Activated CD8-positive, alpha-beta memory T cell treated with anti-CD3 and anti-CD28 coated beads, Interleukin-2, amount 50 U/mL, for 24 hours (primary cell): ENCODE measurements around the gene CST5.
"Not testable (repeated sequence)": the region's sequence is repeated elsewhere in the genome, so short reads cannot be mapped to it uniquely, and the experiment has no call there.

ENCODE experiments used
- DNase-seq: peaks from one replicate; pipeline ENCODE4 v3.0.0-alpha.2; 2020; ENCODE audit errors: extremely low read depth

CST5 gene

DNA sequence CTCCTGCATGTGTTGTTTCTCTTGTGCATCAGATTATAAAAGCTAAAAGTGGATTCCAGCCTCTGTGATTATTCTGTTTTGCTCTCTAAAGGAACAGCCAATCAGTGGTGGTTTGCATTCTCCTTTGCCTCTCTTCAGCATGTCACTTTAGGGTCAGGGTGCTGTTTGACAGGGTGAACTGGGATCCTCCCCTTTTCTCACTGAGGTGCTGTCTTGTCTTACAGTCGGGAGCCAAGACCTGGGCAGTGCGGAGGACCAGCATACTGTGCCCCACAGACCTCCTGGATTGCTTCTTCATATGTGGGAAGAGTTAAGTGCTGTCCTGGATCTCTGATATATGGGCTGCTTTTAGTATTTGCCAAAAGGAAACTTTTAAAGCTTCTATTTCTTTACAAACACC, 37.9 kb downstream of the CST5 start:
- DNase-seq = no peak

DNA sequence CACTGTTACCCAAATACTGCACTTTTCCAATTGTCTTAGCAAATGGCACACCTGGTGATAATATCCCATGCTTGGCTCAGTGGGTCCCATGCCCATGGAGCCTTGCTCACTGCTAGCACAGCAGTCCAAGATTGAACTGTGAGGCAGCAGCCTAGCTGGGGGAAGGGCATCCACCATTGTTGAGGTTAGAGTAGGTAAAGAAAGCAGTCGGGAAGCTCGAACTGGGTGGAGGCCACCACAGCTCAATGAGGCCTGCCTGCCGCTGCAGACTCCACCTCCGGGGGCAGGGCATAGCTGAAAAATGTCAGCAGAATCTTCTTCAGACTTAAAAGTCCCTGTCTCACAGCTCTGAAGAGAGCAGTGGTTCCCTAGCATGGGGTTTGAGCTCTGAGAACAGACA, 43.8 kb downstream of the CST5 start:
- DNase-seq = no peak

DNA sequence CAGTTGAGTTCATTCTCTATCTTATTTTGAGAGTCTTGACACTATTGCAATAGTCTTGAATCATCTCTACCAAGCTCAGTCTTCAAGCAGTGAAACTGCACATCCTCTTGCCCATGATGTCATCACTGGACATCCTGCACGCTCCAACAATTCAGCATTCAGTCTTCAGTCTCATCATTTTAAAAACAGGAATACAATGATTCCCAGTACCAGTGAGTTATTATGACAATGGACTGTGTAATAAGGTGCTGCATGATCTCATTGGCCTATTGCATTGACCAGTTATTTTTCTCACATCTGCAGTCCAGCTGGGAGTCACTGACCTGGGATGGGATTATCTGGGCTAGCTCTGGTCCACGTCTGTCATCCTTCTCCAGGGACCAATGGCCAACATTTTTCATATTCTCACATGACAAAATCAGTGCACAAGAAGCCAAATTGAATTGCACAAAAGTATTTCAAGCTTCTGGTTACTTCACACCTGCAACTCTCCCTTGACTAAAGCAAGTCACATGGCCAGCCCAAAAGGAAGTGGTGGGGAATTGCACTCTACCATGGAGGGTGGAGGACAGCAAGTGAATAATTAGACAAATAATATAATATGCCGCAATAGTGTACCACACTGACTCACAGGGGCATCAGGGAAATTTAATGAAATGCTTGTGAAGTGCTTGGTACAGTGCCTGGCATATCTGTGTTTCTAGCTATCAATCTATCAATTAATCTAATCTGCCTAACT, 46.6 kb downstream of the CST5 start:
- DNase-seq = no peak

DNA sequence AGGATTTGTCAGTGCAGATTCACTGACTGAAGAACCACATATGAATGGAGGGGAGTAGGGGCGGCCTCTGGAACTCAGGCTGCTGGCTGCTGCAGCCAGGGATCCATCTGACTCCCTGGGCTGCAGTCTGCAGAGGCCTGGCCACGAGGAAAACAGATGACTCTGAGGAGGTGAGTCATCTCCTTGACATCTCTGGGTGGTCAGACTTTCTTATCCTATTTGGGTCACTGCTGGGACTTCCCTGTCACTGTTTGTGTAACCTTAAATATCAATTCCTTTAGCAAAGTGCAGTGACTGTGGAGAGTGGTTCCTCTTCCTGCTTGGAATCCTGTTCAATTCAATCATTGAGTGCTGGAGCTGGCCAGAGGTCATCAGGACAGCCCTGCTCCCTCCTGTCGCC, 47.6 kb downstream of the CST5 start:
- not testable (repeated sequence) for DNase-seq

DNA sequence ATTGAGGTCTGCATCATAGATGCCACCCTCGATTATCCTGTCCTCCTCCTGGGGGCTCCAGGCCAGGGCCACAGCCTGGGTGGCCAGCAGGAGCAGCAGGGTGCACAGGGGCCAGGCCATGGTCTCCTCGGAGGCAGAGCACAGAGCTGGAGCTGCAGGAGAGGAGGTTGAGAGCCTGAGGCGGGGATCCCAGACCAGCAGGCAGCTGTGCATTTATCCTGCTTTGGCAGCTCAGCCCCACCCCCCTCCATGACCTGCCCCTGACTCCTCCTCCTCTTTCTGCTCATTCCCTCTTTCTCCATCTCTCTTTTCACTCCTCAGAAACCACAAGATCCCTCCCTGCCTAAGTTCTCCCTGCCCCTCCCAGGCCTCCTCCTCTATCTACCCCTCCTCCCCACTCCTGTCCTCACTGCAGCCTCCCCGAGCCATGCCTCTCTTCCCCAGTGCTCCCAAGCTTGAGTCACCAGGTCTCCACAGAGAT, 53.0 kb downstream of the CST5 start, which contains the start of gene CST2:
TSS of gene CST2 (minus strand) at position 189 of the 481 bp plus-strand sequence. CDS start at position 120, 69 bp downstream.
- no peak for DNase-seq
